K562 (cell line): ENCODE measurements around the gene TSC22D3. TPM values are rescaled to one million over a fixed set of nuclear protein-coding genes. Genes with fewer than 3 reads are reported as not detected.

Source experiments
- ZBTB40 ChIP-seq, 2 experiments: fragments of 450-650 bp in 1 of 2; sonication (generic) in 1 of 2; formaldehyde crosslinking in 1 of 2; IDR thresholded peaks; 2 replicates each; pipeline versions ENCODE4 v1.7.1 to v1.9.0; 2016 to 2022; ENCODE audit warnings: inconsistent platforms in 1 of 2, mild to moderate bottlenecking in 1 of 2, missing genetic modification reagents in 1 of 2
- polyA plus RNA-seq, 8 experiments: library from polyadenylated mRNA; depleted of rRNA in 4 of 8; stranded (reverse) in 5 of 8; unstranded in 3 of 8; fragments of >200 nt; fragmentation: Nextera tagmentation in 2 of 8; fragmentation: Illumina TruSeq in 1 of 8; extraction: Ambion mirVana in 2 of 8; extraction: Trizol in 1 of 8; gene quantifications; 2 replicates each; pipeline versions ENCODE4 v1.2.1 to v1.2.3, GENCODE V29; 2011 to 2014; ENCODE audit warnings: inconsistent platforms in 1 of 8, missing spikeins in 1 of 8
- total RNA-seq, 7 experiments: library from RNA; depleted of rRNA in 6 of 7; stranded (reverse); fragments of >200 nt in 6 of 7; fragmentation: Illumina TruSeq in 2 of 7; extraction: Trizol in 2 of 7; gene quantifications; 2 replicates each; pipeline versions ENCODE4 v1.2.1 to v1.2.3, GENCODE V29; 2011 to 2021; ENCODE audit warnings: low replicate concordance in 1 of 7
- TF ChIP-seq, protein P1 (sequence below): fragments of 250-450 bp; sonication (Bioruptor Pico); IDR thresholded peaks from 2 replicates; pipeline ENCODE4 v1.5.0; 2021

TSC22D3 gene
- total and polyA plus RNA-seq, 9 of the 15 experiments (the other 6 are each of a cell fraction or from before 2014, with no cell fraction given): 0.48 to 3.0 (median 0.87) TPM

DNA sequence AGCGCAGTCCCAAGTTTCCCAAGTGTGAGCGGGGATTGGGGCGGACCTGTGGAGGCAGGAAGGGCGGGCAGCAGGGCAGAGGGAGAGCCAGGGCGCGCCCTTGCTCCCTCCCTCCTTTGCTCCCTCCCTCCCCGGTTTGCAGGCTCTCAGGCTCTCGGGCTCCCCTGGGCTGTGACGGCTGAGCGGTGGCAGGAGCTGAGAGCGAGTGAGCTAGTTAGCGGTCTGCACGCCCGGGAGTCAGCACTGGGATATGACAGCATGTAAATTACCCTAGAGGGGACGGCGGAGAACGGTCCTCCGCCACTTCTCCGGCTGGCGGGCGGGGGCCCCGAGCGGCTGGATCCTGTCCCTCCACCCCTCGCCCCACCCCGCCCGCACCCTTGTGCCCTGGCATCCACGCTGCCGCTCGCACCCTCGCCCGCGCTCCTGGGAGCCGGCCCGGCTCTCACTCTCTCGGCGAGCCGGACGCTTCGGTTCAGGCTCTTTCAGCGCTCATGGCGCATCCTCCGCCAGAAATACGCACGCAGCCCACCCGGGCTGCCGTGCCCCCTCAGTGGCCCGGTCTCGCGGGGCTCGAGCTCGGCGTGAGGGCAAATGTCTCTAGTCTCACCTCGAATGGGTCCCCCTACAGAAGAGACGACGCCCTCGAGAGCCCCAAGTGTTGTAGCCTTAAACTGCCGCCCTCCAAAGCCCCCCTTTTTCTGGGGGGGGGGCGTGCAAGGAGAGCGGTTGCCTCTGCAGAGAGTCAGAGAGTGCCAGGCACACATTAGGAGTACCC, at the start of gene TSC22D3 (continued):
- TF ChIP-seq ZBTB40 (IDR thresholded peaks at IDR 0.05) (no peak), ZBTB40 (CRISPR knock-in tag; IDR thresholded peaks at IDR 0.05) (no peak)
- TF ChIP-seq, protein P1, sequence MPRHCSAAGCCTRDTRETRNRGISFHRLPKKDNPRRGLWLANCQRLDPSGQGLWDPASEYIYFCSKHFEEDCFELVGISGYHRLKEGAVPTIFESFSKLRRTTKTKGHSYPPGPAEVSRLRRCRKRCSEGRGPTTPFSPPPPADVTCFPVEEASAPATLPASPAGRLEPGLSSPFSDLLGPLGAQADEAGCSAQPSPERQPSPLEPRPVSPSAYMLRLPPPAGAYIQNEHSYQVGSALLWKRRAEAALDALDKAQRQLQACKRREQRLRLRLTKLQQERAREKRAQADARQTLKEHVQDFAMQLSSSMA: no peak
- TF ChIP-seq, all 486 proteins: peak for 21
